ENCODE data around the gene MAD1L1. TPM values are rescaled to one million over a fixed set of nuclear protein-coding genes. Genes with fewer than 3 reads are reported as not detected.

The MAD1L1 gene
- total and polyA plus RNA-seq, 2 of the 8 experiments (the other 6 are each of a cell fraction or from before 2014, with no cell fraction given): 40.4 to 44.6 TPM

DNA sequence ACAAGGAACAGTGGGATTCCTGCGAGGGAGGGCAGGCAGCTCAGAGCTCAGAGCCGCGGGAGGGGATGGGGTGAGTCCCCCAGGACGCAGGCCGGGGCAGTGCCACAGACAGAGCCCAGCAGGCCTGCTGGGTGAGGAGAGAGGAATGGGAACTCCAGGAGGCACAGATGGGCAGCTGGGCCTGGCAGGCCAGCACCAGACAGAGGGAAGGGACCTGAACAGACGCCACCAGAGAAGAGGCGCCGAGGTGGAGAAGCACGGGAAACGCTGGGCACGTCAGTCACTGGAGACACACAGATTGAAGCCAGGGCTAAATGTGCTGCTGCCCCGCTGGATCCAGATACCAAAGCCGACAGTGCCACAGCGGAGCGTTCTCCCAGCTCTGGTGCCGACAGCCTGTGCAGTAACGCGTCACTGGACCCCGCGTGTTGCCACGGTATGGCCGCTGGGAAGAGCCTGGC, 225.8 kb downstream of the MAD1L1 start:
- H4K20me1 ChIP-seq (replicated peaks in 1 of 2; ENCODE audit: control insufficient read depth in 1 of 2, insufficient read depth in 2 of 2, low read length in 2 of 2): peaks cover 0 to 6% of the 10 kb centered on the region in 2 experiments
- no peak overlapping the region for H2AK5ac ChIP-seq (ENCODE audit: low read depth, low read length)
- ChIA-PET POLR2A (ENCODE audit: partially characterized antibody) (no interaction called here), CTCF (ENCODE audit: partially characterized antibody) (interaction anchor here (1.1 to 1.8 kb wide), 2 partner anchors 9 to 12 kb away, joined by 4 read pairs; no protein-coding TSS in a partner anchor)
- H3K4me1 ChIP-seq (replicated peaks in 1 of 4; ENCODE audit: control insufficient read depth in 3 of 4, insufficient read depth in 4 of 4, low read length in 3 of 4): no peaks in the 10 kb centered on the region; a peak in 2 of 7 replicates
- no peak overlapping the region for H2BK12ac ChIP-seq (ENCODE audit: low read depth, low read length)
- H3K79me1 ChIP-seq (ENCODE audit: low read depth, low read length): peaks cover 6% of the 10 kb centered on the region
- H3K79me2 ChIP-seq (ENCODE audit: control insufficient read depth in 1 of 2, insufficient read depth in 2 of 2, low read length in 2 of 2): no peaks in the 10 kb centered on the region
- no peaks in the 10 kb centered on the region for H3K27me3 ChIP-seq (replicated peaks in 1 of 4; ENCODE audit: control insufficient read depth in 3 of 4, extremely low read depth in 1 of 4, insufficient read depth in 3 of 4, low read length in 3 of 4)
- 89% methylated on average over 20 of the region's 22 CpGs; no CpG with 5 or more reads in 1 of the 2 experiments for WGBS, 2 experiments (ENCODE audit: extremely low coverage in 1 of 2, insufficient coverage in 1 of 2, insufficient read length in 1 of 2, insufficient replicate concordance in 2 of 2, low coverage in 1 of 2, low lambda C conversion rate in 2 of 2, missing lambda C conversion rate in 1 of 2)
- no peak for TF ChIP-seq TEAD4 (IDR thresholded peaks at IDR 0.05; ENCODE audit: low read depth, low read length)
- no peak for TF ChIP-seq SAP30 (IDR thresholded peaks at IDR 0.05; ENCODE audit: insufficient read depth, insufficient replicate concordance, low read length)
- TF ChIP-seq SP4 (IDR thresholded peaks at IDR 0.05; ENCODE audit: low read length): no peak
- no peak overlapping the region for H4K5ac ChIP-seq (ENCODE audit: insufficient read length, low read depth, low read length)
- DNase-seq (ENCODE audit: low read depth in 1 of 2, low spot score in 2 of 2) (no peak), FAIRE-seq (no peak)
- H3K9me3 ChIP-seq (ENCODE audit: insufficient read depth in 2 of 2, low read depth in 1 of 2, low read length in 1 of 2): no peaks in the 10 kb centered on the region
- H2BK15ac ChIP-seq (ENCODE audit: low read length): no peak overlapping the region
- no peak overlapping the region for H2AFZ ChIP-seq (ENCODE audit: low read length)
- no peak overlapping the region for H3K18ac ChIP-seq (ENCODE audit: extremely low read depth, low read length)
- H2BK120ac ChIP-seq (replicated peaks; ENCODE audit: low read depth, low read length): no peak overlapping the region
- no peak overlapping the region for H4K8ac ChIP-seq (ENCODE audit: extremely low read depth, insufficient read depth, low read length)
- no peak overlapping the region for H4K91ac ChIP-seq (replicated peaks; ENCODE audit: insufficient read length, low read length)
- no peaks in the 10 kb centered on the region for H3K23me2 ChIP-seq (ENCODE audit: low read depth, low read length)
- H3K4me2 ChIP-seq (ENCODE audit: insufficient read depth in 1 of 2, low read depth in 2 of 2, low read length in 2 of 2): no peak overlapping the region
- H3K56ac ChIP-seq (replicated peaks; ENCODE audit: insufficient read length, low read depth, low read length): no peak overlapping the region
- no peak overlapping the region for H3K9ac ChIP-seq (replicated peaks in 1 of 4; ENCODE audit: extremely low read depth in 1 of 4, low read depth in 3 of 4, low read length in 3 of 4)
- no peak overlapping the region for H3K4ac ChIP-seq (replicated peaks; ENCODE audit: insufficient read length, low read depth, low read length)
- H3K36me3 ChIP-seq (ENCODE audit: control insufficient read depth in 2 of 4, insufficient read depth in 4 of 4, low read length in 3 of 4): no peaks in the 10 kb centered on the region
- no peak overlapping the region for H3K4me3 ChIP-seq (ENCODE audit: extremely low read depth in 1 of 4, insufficient read depth in 2 of 4, low read depth in 3 of 4, low read length in 4 of 4)
- no peak overlapping the region for H2BK20ac ChIP-seq (ENCODE audit: low read length)
- H3K14ac ChIP-seq (ENCODE audit: insufficient read length): no peak overlapping the region
- no peak overlapping the region for H3K27ac ChIP-seq (ENCODE audit: low read depth, low read length)
- H2BK5ac ChIP-seq (ENCODE audit: low read depth, low read length): no peak overlapping the region
- no peak overlapping the region for H3K23ac ChIP-seq (ENCODE audit: insufficient read length)
